Endodermal cell (in vitro differentiated cells): ENCODE results near the gene DUSP19. TPM values are rescaled to one million over a fixed set of nuclear protein-coding genes. Genes with fewer than 3 reads are reported as not detected.

ENCODE experiments used
- DNase-seq: peaks from one replicate; pipeline ENCODE4 v3.0.0-alpha.2; 2017
- H3K27ac ChIP-seq: 2 replicates; pipeline ENCODE4 v1.5.1; 2013; ENCODE audit warnings: mild to moderate bottlenecking, low read depth, low read length, moderate library complexity
- H3K27me3 ChIP-seq: 2 replicates; pipeline ENCODE4 v1.6.1; 2013; ENCODE audit warnings: mild to moderate bottlenecking, low read length, moderate library complexity; ENCODE audit not compliant: insufficient read depth, control insufficient read depth, poor library complexity, severe bottlenecking
- H3K36me3 ChIP-seq: 2 replicates; pipeline ENCODE4 v1.7.0; 2013; ENCODE audit warnings: mild to moderate bottlenecking, low read length, moderate library complexity; ENCODE audit not compliant: control insufficient read depth, insufficient read depth
- H3K4me1 ChIP-seq: one replicate; pipeline ENCODE4 v1.7.0; 2013; ENCODE audit warnings: low read length; ENCODE audit not compliant: control insufficient read depth, insufficient read depth
- H3K4me3 ChIP-seq: 2 replicates; pipeline ENCODE4 v1.5.1; 2013; ENCODE audit warnings: mild to moderate bottlenecking, low read length, moderate library complexity
- H3K9ac ChIP-seq: 2 replicates; pipeline ENCODE4 v1.6.1; 2013; ENCODE audit warnings: mild to moderate bottlenecking, low read length, moderate library complexity; ENCODE audit not compliant: poor library complexity, severe bottlenecking; ENCODE audit errors: extremely low read depth
- H3K9me3 ChIP-seq: 2 replicates; pipeline ENCODE4 v1.6.1; 2013; ENCODE audit warnings: mild to moderate bottlenecking, low read length, moderate library complexity; ENCODE audit not compliant: control insufficient read depth
- H3K27ac Mint-ChIP-seq: 2 replicates; pipeline ENCODE4 v1.8.0; 2020; ENCODE audit warnings: mixed read lengths
- H3K27me3 Mint-ChIP-seq: 2 replicates; pipeline ENCODE4 v1.8.0; 2021; ENCODE audit warnings: mild to moderate bottlenecking, mixed read lengths; ENCODE audit not compliant: insufficient read depth
- H3K36me3 Mint-ChIP-seq: 2 replicates; pipeline ENCODE4 v1.8.0; 2020; ENCODE audit warnings: low read depth, mixed read lengths
- H3K4me1 Mint-ChIP-seq: 2 replicates; pipeline ENCODE4 v1.8.0; 2020; ENCODE audit warnings: mixed read lengths
- H3K4me3 Mint-ChIP-seq: 2 replicates; pipeline ENCODE4 v1.8.0; 2020; ENCODE audit warnings: mild to moderate bottlenecking, moderate library complexity, mixed read lengths
- H3K9me3 Mint-ChIP-seq: 2 replicates; pipeline ENCODE4 v1.8.0; 2020; ENCODE audit warnings: mild to moderate bottlenecking, mixed read lengths
- CTCF ChIP-seq: fragments of 200-600 bp; sonication (generic); conservative IDR thresholded peaks from 2 replicates; pipeline ENCODE4 v1.5.0; 2021; ENCODE audit warnings: antibody characterized with exemption, mild to moderate bottlenecking
- WGBS, 2 experiments: methylation state at CpG; one replicate each; pipeline versions ENCODE4 v1.1.5 to v1.1.7; 2013; ENCODE audit warnings: missing lambda C conversion rate in 2 of 2, mixed read lengths in 1 of 2; ENCODE audit not compliant: insufficient coverage in 1 of 2, insufficient read length in 1 of 2; 5-methylcytosine and 5-hydroxymethylcytosine counted together
- total RNA-seq, 2 donors: library from RNA; stranded (reverse); fragmentation: NEBNext Ultra II Directional in 1 of 2; extraction: Animal tissue kit (Norgen Biotek cat#: 25700) in 1 of 2; gene quantifications; 2 replicates in 1 of 2; 3 replicates in 1 of 2; pipeline ENCODE4 v1.2.1, GENCODE V29; 2021

The DUSP19 gene
- total RNA-seq, 2 donors from 2014 or later = 1.7 TPM

DNA sequence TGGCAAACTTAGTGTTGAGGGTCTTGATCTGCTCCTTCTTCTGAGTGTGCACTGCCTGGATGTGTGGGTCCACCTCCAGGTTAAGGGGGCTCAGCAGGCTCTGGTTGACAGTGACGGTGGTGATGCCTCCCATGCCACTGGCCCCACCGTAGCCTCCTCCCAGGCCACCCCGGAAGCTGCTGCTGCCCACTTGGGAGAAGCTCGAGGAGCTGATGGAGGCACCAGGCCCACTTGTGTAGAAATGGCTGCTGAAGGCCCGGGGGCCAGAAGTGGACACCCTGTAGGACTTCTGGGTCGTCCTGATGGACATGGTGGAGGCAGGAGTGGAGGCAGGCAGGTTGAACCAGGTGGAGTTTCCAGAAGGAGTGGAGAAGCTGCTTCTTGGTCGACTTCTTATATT is 6.4 kb upstream of the DUSP19 start:
- no peak overlapping the region for H3K4me3 ChIP-seq
- no peak overlapping the region for H3K9ac ChIP-seq
- TF ChIP-seq CTCF = no peak
- peaks cover 26% of the 10 kb centered on the region for H3K9me3 Mint-ChIP-seq
- H3K4me3 Mint-ChIP-seq = no peak overlapping the region
- peaks cover 22% of the 10 kb centered on the region for H3K9me3 ChIP-seq
- no peaks in the 10 kb centered on the region for H3K36me3 ChIP-seq
- no peaks in the 10 kb centered on the region for H3K4me1 ChIP-seq
- no peak overlapping the region for H3K27ac Mint-ChIP-seq
- no peak overlapping the region for H3K27ac ChIP-seq
- 94 to 100% methylated on average over 2 to 7 of the region's 7 CpGs for WGBS, 2 experiments
- no peaks in the 10 kb centered on the region for H3K27me3 Mint-ChIP-seq
- peaks cover 4% of the 10 kb centered on the region for H3K36me3 Mint-ChIP-seq
- H3K27me3 ChIP-seq = no peaks in the 10 kb centered on the region
- no peak for DNase-seq
- H3K4me1 Mint-ChIP-seq = peaks cover 4% of the 10 kb centered on the region

DNA sequence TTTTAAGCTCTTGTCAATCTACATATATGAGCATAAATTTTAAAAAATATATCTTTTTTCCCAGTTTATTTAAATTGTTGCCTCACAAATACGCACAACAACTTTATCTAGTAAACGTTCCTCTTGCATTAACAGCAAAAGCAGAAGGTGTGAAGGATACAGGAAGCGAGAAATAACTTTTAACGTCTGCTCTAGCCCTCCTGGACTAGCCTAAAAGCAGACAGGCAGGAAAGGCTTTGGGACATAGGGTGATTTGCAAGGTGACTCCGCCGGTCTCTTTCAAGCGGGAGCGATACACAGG is 434 bp upstream of the DUSP19 start:
- Histone ChIP-seq H3K4me3 (peak overlapping the region; percentile 74), H3K27ac (no peak overlapping the region), H3K27me3 (no peaks in the 10 kb centered on the region), H3K9me3 (no peaks in the 10 kb centered on the region), H3K36me3 (no peaks in the 10 kb centered on the region), H3K4me1 (no peaks in the 10 kb centered on the region), H3K9ac (no peak overlapping the region)
- H3K4me1 Mint-ChIP-seq = peaks cover 16% of the 10 kb centered on the region
- no peak for TF ChIP-seq CTCF
- H3K27ac Mint-ChIP-seq = peak overlapping the region; percentile 73
- H3K27me3 Mint-ChIP-seq = no peaks in the 10 kb centered on the region
- H3K36me3 Mint-ChIP-seq = no peaks in the 10 kb centered on the region
- 72 to 89% methylated on average over 3 to 8 of the region's 8 CpGs for WGBS, 2 experiments
- no peaks in the 10 kb centered on the region for H3K9me3 Mint-ChIP-seq
- DNase-seq = no peak
- H3K4me3 Mint-ChIP-seq = peak overlapping the region; percentile 65

DNA sequence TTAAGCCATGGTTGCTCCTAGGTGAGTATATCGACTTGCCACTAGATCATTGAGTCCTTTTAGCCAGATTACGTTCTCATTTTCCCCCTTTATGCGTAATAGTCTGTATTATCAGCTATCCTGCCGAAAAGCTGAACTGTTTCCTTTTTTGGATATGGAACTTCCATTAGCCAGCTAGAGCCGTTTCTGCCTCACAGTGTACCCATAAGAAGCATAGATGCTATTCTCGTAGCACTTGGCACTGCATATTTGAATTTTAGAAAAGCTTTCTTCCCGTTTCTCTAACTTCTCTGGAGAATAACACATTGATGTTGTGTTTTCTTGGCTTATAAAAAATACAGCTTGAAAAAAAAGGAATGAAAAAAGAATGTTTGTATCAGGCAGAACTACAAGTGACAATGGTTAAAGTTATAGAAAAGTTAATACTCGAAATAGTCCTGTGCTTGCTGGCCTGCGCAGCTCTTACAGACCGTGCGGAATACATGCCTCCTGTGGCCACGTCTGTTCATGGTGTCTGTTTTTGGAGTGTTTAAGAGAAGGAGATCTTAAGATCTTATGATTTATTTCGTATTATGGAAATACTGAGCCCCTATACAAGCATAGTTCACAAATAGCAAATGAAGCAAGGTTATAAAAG is 710 bp downstream of the DUSP19 start:
- Histone ChIP-seq H3K9ac (no peak overlapping the region), H3K36me3 (no peaks in the 10 kb centered on the region), H3K9me3 (no peaks in the 10 kb centered on the region), H3K27ac (no peak overlapping the region), H3K4me3 (peak overlapping the region; percentile 74), H3K4me1 (no peaks in the 10 kb centered on the region), H3K27me3 (no peaks in the 10 kb centered on the region)
- H3K9me3 Mint-ChIP-seq = no peaks in the 10 kb centered on the region
- H3K4me1 Mint-ChIP-seq = peaks cover 16% of the 10 kb centered on the region
- H3K36me3 Mint-ChIP-seq = no peaks in the 10 kb centered on the region
- peak overlapping the region; percentile 73 for H3K27ac Mint-ChIP-seq
- TF ChIP-seq CTCF = no peak
- H3K27me3 Mint-ChIP-seq = no peaks in the 10 kb centered on the region
- DNase-seq = no peak
- WGBS, 2 experiments = 81 to 94% methylated on average over 8 to 13 of the region's 13 CpGs
- peak overlapping the region; percentile 65 for H3K4me3 Mint-ChIP-seq
